Hematopoietic multipotent progenitor cell treated with erythropoietin and hydrocortisone succinate and interleukin-3 and kit ligand, for 8 days (in vitro differentiated cells): ENCODE data around the gene GATAD2A.
A peak's percentile ranks its signal among the peaks of the same experiment; 100 is the strongest.
"Not testable (repeated sequence)": the region's sequence is repeated elsewhere in the genome, so short reads cannot be mapped to it uniquely, and the experiment has no call there.

ENCODE experiments used
- DNase-seq: peaks from one replicate; pipeline ENCODE4 v3.0.0-alpha.2; 2015

GATAD2A gene

GRCh38 chr19:19447536-19448237, 42.2 kb downstream of the GATAD2A start:
- no peak for DNase-seq

GRCh38 chr19:19448238-19448544, 42.7 kb downstream of the GATAD2A start:
- no peak for DNase-seq

GRCh38 chr19:19451429-19452242, 46.2 kb downstream of the GATAD2A start:
- DNase-seq, result peak; percentile 24

GRCh38 chr19:19452243-19453124, 47.0 kb downstream of the GATAD2A start:
- DNase-seq, result no peak

- DNase-seq, result no peak
These were observed 47.6 kb downstream of the GATAD2A start for GRCh38 chr19:19453125-19453454.

- not testable (repeated sequence) for DNase-seq
These were observed 49.9 kb downstream of the GATAD2A start for GRCh38 chr19:19455166-19455919.

- DNase-seq, result peak; percentile 64
These were observed 52.2 kb downstream of the GATAD2A start for GRCh38 chr19:19457671-19458070.

GRCh38 chr19:19458110-19458816, 52.8 kb downstream of the GATAD2A start:
- DNase-seq, result no peak

- no peak for DNase-seq
These were observed 53.6 kb downstream of the GATAD2A start for GRCh38 chr19:19459073-19459472.

GRCh38 chr19:19459707-19460251, 54.3 kb downstream of the GATAD2A start:
- peak; percentile 55 for DNase-seq

GRCh38 chr19:19460258-19460731, 54.8 kb downstream of the GATAD2A start:
- no peak for DNase-seq

GRCh38 chr19:19460761-19461265, 55.3 kb downstream of the GATAD2A start:
- DNase-seq, result peak; percentile 52

- DNase-seq, result no peak
These were observed 55.8 kb downstream of the GATAD2A start for GRCh38 chr19:19461306-19461670.

- peak; percentile 87 for DNase-seq
These were observed 56.5 kb downstream of the GATAD2A start for GRCh38 chr19:19461671-19462622.

GRCh38 chr19:19463348-19464117, 58.1 kb downstream of the GATAD2A start:
- DNase-seq, result no peak

GRCh38 chr19:19464339-19465098, 59.0 kb downstream of the GATAD2A start:
- no peak for DNase-seq

GRCh38 chr19:19465436-19466070, 60.1 kb downstream of the GATAD2A start:
- DNase-seq, result no peak

GRCh38 chr19:19466201-19466600, 60.7 kb downstream of the GATAD2A start:
- no peak for DNase-seq
